ENCODE data around the gene LACTBL1.

LACTBL1 gene

DNA sequence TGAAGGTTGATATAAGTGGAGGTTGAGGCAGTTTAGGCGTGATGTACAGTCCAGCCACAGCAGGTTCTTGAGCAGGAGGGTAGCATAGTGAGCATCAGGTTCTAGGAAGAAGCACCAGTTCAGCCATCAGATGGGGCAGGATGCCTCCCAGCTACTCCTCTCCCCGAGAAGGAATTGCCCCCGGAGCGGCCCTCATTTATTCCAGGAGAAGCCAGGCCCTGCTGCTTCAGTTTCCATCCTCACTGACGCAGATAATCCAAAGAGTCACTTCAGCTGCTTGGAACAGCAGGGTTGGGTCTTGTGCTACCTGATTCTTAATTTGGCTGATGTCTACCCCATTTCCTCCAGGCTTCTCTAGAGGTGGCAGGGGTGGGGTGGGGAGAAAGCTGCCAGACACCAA, 54.7 kb downstream of the LACTBL1 start:
- H3K36me3 ChIP-seq (ENCODE audit: control insufficient read depth in 1 of 2, insufficient read depth in 2 of 2, low read length in 2 of 2) = no peaks in the 10 kb centered on the region
- peaks cover 0 to 5% of the 10 kb centered on the region in 2 donors for H3K4me1 ChIP-seq (ENCODE audit: control insufficient read depth in 1 of 2, insufficient read depth in 2 of 2, low read length in 2 of 2)
- no peaks in the 10 kb centered on the region for H3K9me3 ChIP-seq (ENCODE audit: control insufficient read depth in 1 of 2, low read length in 2 of 2)
- no peak overlapping the region for H3K4me3 ChIP-seq (ENCODE audit: low read depth in 1 of 2, low read length in 2 of 2)
- H3K27me3 ChIP-seq (ENCODE audit: low read depth, low read length) = no peaks in the 10 kb centered on the region
- no peak overlapping the region for H3K27ac ChIP-seq (ENCODE audit: low read length)

DNA sequence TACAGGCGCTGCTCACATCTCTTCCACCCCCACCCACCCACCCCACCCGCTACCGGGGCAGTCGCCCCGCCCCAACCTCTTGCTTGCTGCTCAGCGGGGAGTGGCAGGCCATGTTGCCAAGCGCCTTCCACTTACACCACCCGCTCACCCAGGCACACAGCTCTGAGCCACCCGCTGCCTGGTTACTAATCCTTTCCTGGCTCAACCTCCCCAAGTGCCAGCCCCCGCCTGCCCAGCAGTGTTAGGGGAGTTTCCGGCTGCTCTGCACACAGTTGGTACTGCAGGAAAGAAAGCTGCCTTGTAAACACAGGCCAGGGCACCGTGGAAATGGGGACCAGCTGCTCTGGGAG, 56.2 kb downstream of the LACTBL1 start:
- Histone ChIP-seq H3K4me3 (ENCODE audit: low read depth in 1 of 2, low read length in 2 of 2) (no peak overlapping the region), H3K27ac (ENCODE audit: low read length) (no peak overlapping the region), H3K27me3 (ENCODE audit: low read depth, low read length) (no peaks in the 10 kb centered on the region), H3K4me1 (ENCODE audit: control insufficient read depth in 1 of 2, insufficient read depth in 2 of 2, low read length in 2 of 2) (peaks cover 0 to 5% of the 10 kb centered on the region in 2 donors), H3K36me3 (ENCODE audit: control insufficient read depth in 1 of 2, insufficient read depth in 2 of 2, low read length in 2 of 2) (peaks cover 0 to 4% of the 10 kb centered on the region in 2 donors), H3K9me3 (ENCODE audit: control insufficient read depth in 1 of 2, low read length in 2 of 2) (no peaks in the 10 kb centered on the region)

DNA sequence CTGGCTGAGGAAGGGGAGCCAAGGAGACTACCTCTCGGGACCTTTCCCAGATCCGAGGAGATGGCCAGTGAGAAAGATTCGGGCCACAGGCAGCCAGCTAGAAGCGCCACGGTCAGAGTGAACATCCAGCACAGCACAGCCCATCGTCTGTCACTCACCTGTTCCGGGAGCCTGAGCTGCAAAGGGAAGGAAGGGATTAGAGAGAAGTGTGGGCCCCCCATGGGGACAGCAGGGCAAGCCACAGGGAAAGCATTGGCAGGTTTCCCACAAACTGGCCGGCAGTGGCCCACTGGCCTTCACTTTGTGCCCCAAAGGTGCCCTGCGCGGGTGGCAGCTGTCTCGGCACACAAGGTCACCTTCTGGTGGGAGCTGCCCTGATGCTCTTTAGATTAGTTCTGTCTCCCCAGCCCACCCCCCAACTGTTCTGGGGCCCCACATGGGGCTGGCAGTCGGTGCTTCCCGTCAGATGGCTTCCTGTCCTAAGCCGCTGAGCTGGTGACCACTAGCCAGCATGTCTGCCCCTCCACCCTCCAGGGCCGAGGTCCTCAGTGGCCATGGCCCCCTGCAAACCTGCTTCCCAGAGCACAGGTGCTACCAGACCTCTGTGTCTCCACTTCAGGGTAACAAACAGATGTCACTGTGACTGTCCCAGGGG, 56.7 kb downstream of the LACTBL1 start:
- Histone ChIP-seq H3K4me3 (ENCODE audit: low read depth in 1 of 2, low read length in 2 of 2) (no peak overlapping the region), H3K9me3 (ENCODE audit: control insufficient read depth in 1 of 2, low read length in 2 of 2) (no peaks in the 10 kb centered on the region), H3K27ac (ENCODE audit: low read length) (no peak overlapping the region), H3K36me3 (ENCODE audit: control insufficient read depth in 1 of 2, insufficient read depth in 2 of 2, low read length in 2 of 2) (peaks cover 0 to 4% of the 10 kb centered on the region in 2 donors), H3K4me1 (ENCODE audit: control insufficient read depth in 1 of 2, insufficient read depth in 2 of 2, low read length in 2 of 2) (peaks cover 0 to 5% of the 10 kb centered on the region in 2 donors), H3K27me3 (ENCODE audit: low read depth, low read length) (no peaks in the 10 kb centered on the region)

DNA sequence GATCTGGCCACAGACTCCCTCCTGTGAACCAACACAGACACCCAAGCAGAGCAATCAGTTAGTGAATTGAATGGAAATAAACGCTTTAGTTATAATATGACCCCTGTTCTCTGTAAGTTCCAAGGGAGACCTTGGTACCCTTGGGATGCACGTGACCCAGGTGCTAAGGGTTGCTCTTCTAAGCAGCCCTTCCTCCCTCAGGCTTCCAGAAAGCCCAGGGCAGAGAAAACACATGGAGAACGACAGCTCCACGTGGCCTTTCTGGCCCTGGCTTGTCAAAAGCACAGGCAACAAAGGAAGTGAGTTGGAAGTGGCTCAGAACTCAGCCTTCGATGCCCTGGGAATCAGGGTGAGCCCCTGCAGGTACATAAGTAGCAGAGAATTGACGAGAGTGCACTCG, 57.4 kb downstream of the LACTBL1 start:
- Histone ChIP-seq H3K27ac (ENCODE audit: low read length) (no peak overlapping the region), H3K4me1 (ENCODE audit: control insufficient read depth in 1 of 2, insufficient read depth in 2 of 2, low read length in 2 of 2) (peaks cover 0 to 5% of the 10 kb centered on the region in 2 donors), H3K36me3 (ENCODE audit: control insufficient read depth in 1 of 2, insufficient read depth in 2 of 2, low read length in 2 of 2) (peaks cover 0 to 4% of the 10 kb centered on the region in 2 donors), H3K27me3 (ENCODE audit: low read depth, low read length) (no peaks in the 10 kb centered on the region), H3K9me3 (ENCODE audit: control insufficient read depth in 1 of 2, low read length in 2 of 2) (no peaks in the 10 kb centered on the region), H3K4me3 (ENCODE audit: low read depth in 1 of 2, low read length in 2 of 2) (no peak overlapping the region)

DNA sequence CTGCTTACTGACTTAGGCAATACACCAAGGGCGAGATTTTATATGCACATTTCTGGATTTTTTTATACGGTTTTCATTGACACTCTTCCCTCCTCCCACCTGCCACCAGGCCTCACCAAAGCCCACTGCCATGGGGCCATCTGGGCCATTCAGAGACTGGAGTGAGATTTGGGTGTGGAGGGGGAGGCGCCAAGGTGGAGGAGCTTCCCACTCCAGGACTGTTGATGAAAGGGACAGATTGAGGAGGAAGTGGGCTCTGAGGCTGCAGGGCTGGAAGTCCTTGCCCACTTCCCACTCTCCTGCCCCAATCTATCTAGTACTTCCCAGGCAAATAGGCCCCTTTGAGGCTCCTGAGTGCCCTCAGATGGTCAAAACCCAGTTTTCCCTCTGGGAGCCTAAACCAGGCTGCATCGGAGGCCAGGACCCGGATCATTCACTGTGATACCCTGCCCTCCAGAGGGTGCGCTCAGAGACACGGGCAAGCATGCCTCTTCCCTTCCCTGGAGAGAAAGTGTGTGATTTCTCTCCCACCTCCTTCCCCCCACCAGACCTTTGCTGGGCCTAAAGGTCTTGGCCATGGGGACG, 57.9 kb downstream of the LACTBL1 start:
- Histone ChIP-seq H3K4me1 (ENCODE audit: control insufficient read depth in 1 of 2, insufficient read depth in 2 of 2, low read length in 2 of 2) (peaks cover 0 to 5% of the 10 kb centered on the region in 2 donors), H3K27ac (ENCODE audit: low read length) (no peak overlapping the region), H3K36me3 (ENCODE audit: control insufficient read depth in 1 of 2, insufficient read depth in 2 of 2, low read length in 2 of 2) (peaks cover 2 to 4% of the 10 kb centered on the region in 2 donors)

DNA sequence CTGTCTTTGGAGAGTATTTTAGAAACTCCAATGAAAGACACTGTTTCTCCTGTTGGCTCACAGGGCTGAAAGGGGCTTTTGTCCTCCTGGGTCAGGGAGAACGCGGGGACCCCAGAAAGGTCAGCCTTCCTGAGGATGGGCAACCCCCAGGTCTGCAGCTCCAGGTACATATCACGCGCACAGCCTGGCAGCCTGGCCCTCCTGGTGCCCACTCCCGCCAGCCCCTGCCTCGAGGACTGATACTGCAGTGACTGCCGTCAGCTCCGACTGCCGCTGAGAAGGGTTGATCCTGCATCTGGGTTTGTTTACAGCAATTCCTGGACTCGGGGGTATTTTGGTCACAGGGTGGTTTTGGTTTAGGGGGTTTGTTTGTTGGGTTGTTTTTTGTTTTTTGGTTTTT, 58.5 kb downstream of the LACTBL1 start:
- H3K36me3 ChIP-seq (ENCODE audit: control insufficient read depth in 1 of 2, insufficient read depth in 2 of 2, low read length in 2 of 2) = peaks cover 4 to 5% of the 10 kb centered on the region in 2 donors
- peaks cover 0 to 5% of the 10 kb centered on the region in 2 donors for H3K4me1 ChIP-seq (ENCODE audit: control insufficient read depth in 1 of 2, insufficient read depth in 2 of 2, low read length in 2 of 2)
- H3K9me3 ChIP-seq (ENCODE audit: control insufficient read depth in 1 of 2, low read length in 2 of 2) = no peaks in the 10 kb centered on the region
- H3K27me3 ChIP-seq (ENCODE audit: low read depth, low read length) = no peaks in the 10 kb centered on the region
- H3K27ac ChIP-seq (ENCODE audit: low read length) = no peak overlapping the region
- no peak overlapping the region for H3K4me3 ChIP-seq (ENCODE audit: low read depth in 1 of 2, low read length in 2 of 2)

More for the DNA sequence above, 57.9 kb downstream of the LACTBL1 start:
- no peak overlapping the region for H3K4me3 ChIP-seq (ENCODE audit: low read depth in 1 of 2, low read length in 2 of 2)
- H3K9me3 ChIP-seq (ENCODE audit: control insufficient read depth in 1 of 2, low read length in 2 of 2) = no peaks in the 10 kb centered on the region
- no peaks in the 10 kb centered on the region for H3K27me3 ChIP-seq (ENCODE audit: low read depth, low read length)

DNA sequence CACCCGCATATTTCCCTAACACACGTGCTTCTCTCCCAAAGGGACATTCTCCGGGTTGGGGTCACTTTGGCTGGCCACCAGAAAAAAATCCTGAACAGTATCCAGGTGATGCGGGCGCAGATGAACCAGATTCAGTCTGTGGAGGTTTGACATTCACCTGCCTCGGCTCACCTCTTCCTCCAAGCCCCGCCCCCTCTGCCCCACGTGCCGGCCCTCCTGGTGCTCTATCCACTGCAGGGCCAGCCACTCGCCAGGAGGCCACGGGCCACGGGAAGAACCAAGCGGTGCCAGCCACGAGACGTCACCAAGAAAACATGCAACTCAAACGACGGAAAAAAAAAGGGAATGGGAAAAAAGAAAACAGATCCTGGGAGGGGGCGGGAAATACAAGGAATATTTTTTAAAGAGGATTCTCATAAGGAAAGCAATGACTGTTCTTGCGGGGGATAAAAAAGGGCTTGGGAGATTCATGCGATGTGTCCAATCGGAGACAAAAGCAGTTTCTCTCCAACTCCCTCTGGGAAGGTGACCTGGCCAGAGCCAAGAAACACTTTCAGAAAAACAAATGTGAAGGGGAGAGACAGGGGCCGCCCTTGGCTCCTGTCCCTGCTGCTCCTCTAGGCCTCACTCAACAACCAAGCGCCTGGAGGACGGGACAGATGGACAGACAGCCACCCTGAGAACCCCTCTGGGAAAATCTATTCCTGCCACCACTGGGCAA, 59.1 kb downstream of the LACTBL1 start:
- Histone ChIP-seq H3K27ac (ENCODE audit: low read length) (no peak overlapping the region), H3K9me3 (ENCODE audit: control insufficient read depth in 1 of 2, low read length in 2 of 2) (no peaks in the 10 kb centered on the region), H3K4me1 (ENCODE audit: control insufficient read depth in 1 of 2, insufficient read depth in 2 of 2, low read length in 2 of 2) (peaks cover 0 to 5% of the 10 kb centered on the region in 2 donors), H3K4me3 (ENCODE audit: low read depth in 1 of 2, low read length in 2 of 2) (no peak overlapping the region), H3K27me3 (ENCODE audit: low read depth, low read length) (no peaks in the 10 kb centered on the region), H3K36me3 (ENCODE audit: control insufficient read depth in 1 of 2, insufficient read depth in 2 of 2, low read length in 2 of 2) (peaks cover 5% of the 10 kb centered on the region in 2 donors)

DNA sequence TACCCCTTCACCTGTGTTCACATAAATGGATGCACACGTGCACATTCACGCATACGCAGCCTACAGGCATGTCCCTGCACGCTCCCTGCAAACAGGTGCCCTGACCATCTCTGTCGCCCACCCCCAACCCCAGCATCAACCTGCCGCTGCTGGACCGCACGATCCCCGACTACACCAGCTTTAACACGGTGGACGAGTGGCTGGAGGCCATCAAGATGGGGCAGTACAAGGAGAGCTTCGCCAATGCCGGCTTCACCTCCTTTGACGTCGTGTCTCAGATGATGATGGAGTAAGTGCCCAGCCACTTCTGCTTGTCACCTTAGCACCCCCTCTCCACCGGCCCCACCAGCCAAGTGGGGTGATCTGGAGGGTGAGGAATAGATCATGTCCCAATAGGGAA, 60.4 kb downstream of the LACTBL1 start:
- Histone ChIP-seq H3K27me3 (ENCODE audit: low read depth, low read length) (no peaks in the 10 kb centered on the region), H3K4me3 (ENCODE audit: low read depth in 1 of 2, low read length in 2 of 2) (no peak overlapping the region), H3K9me3 (ENCODE audit: control insufficient read depth in 1 of 2, low read length in 2 of 2) (no peaks in the 10 kb centered on the region), H3K4me1 (ENCODE audit: control insufficient read depth in 1 of 2, insufficient read depth in 2 of 2, low read length in 2 of 2) (peaks cover 0 to 5% of the 10 kb centered on the region in 2 donors), H3K36me3 (ENCODE audit: control insufficient read depth in 1 of 2, insufficient read depth in 2 of 2, low read length in 2 of 2) (peaks cover 7 to 8% of the 10 kb centered on the region in 2 donors), H3K27ac (ENCODE audit: low read length) (no peak overlapping the region)

DNA sequence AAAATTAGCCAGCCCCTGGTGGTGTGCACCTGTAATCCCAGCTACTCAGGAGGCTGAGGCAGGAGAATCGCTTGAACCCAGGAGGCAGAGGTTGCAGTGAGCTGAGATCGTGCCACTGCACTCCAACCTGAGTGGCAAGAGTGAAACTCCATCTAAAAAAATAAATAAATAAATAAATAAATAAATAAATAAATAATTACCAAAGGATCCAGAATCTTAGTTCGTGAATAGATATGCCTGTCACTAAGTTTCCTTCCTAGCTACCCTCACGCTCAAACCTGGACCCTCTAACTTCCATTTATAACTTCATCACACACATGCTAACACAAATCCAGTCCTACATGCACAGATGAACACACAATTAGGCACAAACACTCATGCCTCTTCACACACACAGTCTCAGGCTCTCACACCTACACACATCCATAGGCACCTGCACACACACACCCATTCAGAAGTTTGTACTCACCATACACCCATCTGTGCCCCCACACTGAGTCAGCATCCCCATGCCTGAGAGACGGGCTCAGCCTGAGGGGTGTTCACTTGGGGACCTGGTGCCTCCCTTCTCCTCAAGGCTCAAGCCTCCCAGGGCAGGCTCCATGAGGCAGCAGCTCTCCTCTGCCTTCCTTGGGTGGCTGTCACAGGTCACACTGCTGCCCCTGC, 61.5 kb downstream of the LACTBL1 start:
- peaks cover 7 to 8% of the 10 kb centered on the region in 2 donors for H3K36me3 ChIP-seq (ENCODE audit: control insufficient read depth in 1 of 2, insufficient read depth in 2 of 2, low read length in 2 of 2)
- no peak overlapping the region for H3K27ac ChIP-seq (ENCODE audit: low read length)
- H3K9me3 ChIP-seq (ENCODE audit: control insufficient read depth in 1 of 2, low read length in 2 of 2) = no peaks in the 10 kb centered on the region
- H3K27me3 ChIP-seq (ENCODE audit: low read depth, low read length) = no peaks in the 10 kb centered on the region
- peaks cover 0 to 5% of the 10 kb centered on the region in 2 donors for H3K4me1 ChIP-seq (ENCODE audit: control insufficient read depth in 1 of 2, insufficient read depth in 2 of 2, low read length in 2 of 2)
- H3K4me3 ChIP-seq (ENCODE audit: low read depth in 1 of 2, low read length in 2 of 2) = no peak overlapping the region

DNA sequence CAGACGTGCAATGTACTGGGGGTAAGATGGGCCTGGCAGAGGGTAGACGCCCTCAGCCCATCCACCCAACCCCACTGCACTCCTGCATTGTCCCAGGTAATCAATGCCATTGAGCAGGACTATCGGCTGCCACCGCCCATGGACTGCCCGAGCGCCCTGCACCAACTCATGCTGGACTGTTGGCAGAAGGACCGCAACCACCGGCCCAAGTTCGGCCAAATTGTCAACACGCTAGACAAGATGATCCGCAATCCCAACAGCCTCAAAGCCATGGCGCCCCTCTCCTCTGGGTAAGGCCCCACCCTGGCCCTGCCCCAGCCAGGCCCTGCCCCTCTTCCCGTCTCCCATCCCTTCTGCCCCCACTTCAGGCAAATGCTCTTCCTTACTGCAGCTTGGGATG, 62.4 kb downstream of the LACTBL1 start:
- Histone ChIP-seq H3K36me3 (ENCODE audit: control insufficient read depth in 1 of 2, insufficient read depth in 2 of 2, low read length in 2 of 2) (peaks cover 7 to 8% of the 10 kb centered on the region in 2 donors), H3K27ac (ENCODE audit: low read length) (no peak overlapping the region), H3K9me3 (ENCODE audit: control insufficient read depth in 1 of 2, low read length in 2 of 2) (no peaks in the 10 kb centered on the region), H3K4me1 (ENCODE audit: control insufficient read depth in 1 of 2, insufficient read depth in 2 of 2, low read length in 2 of 2) (peaks cover 0 to 5% of the 10 kb centered on the region in 2 donors), H3K4me3 (ENCODE audit: low read depth in 1 of 2, low read length in 2 of 2) (no peak overlapping the region), H3K27me3 (ENCODE audit: low read depth, low read length) (no peaks in the 10 kb centered on the region)

DNA sequence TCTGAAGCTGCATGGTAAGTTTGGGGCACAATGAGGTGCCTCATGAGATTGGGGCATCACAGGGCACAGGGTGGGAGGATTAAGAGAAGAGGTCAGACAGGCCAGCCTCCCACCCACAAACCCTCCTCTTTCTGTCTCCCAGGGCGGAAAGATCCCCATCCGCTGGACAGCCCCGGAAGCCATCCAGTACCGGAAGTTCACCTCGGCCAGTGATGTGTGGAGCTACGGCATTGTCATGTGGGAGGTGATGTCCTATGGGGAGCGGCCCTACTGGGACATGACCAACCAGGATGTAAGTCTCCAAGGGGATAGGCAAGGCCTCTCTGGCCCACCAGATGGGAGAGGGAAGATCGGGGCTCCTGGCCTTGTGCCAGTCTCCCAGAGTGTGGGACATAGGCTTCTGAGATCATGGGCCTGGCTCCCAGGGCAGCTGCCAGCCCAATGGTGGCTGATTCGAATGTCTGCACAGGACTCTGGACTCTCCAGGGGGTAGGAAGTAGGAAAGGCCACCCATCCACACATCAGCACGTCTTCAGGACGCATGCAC, 63.7 kb downstream of the LACTBL1 start:
- Histone ChIP-seq H3K9me3 (ENCODE audit: control insufficient read depth in 1 of 2, low read length in 2 of 2) (no peaks in the 10 kb centered on the region), H3K4me3 (ENCODE audit: low read depth in 1 of 2, low read length in 2 of 2) (no peak overlapping the region), H3K4me1 (ENCODE audit: control insufficient read depth in 1 of 2, insufficient read depth in 2 of 2, low read length in 2 of 2) (peaks cover 0 to 2% of the 10 kb centered on the region in 2 donors), H3K27me3 (ENCODE audit: low read depth, low read length) (no peaks in the 10 kb centered on the region), H3K27ac (ENCODE audit: low read length) (no peak overlapping the region), H3K36me3 (ENCODE audit: control insufficient read depth in 1 of 2, insufficient read depth in 2 of 2, low read length in 2 of 2) (peaks cover 7 to 8% of the 10 kb centered on the region in 2 donors)

All from muscle layer of duodenum (tissue), 2 donors.